H4 (cell line): ENCODE measurements around the gene SELL. TPM values are rescaled to one million over a fixed set of nuclear protein-coding genes. Genes with fewer than 3 reads are reported as not detected.
"Not testable (repeated sequence)": the region's sequence is repeated elsewhere in the genome, so short reads cannot be mapped to it uniquely, and the experiment has no call there.

Experiments
- DNase-seq: peaks from one replicate; pipeline ENCODE4 v3.0.0-alpha.2; 2015; ENCODE audit warnings: low spot score
- total RNA-seq: library from RNA; depleted of rRNA; stranded (reverse); fragments of >200 nt; shearing (Covaris generic); gene quantifications from 2 replicates; pipeline ENCODE4 v1.2.3, GENCODE V29; 2014; rRNA removed

SELL gene
- total RNA-seq, 1 experiment from 2014 or later = 5.0 TPM

GRCh38 chr1:169667699-169668596 is 43.5 kb downstream of the SELL start:
- not testable (repeated sequence) for DNase-seq

- not testable (repeated sequence) for DNase-seq
These were observed 44.2 kb downstream of the SELL start for GRCh38 chr1:169667227-169667639.

GRCh38 chr1:169662680-169663079 is 48.7 kb downstream of the SELL start:
- not testable (repeated sequence) for DNase-seq

GRCh38 chr1:169661066-169661465 is 50.4 kb downstream of the SELL start:
- not testable (repeated sequence) for DNase-seq

GRCh38 chr1:169658777-169659176 is 52.6 kb downstream of the SELL start:
- DNase-seq = not testable (repeated sequence)

GRCh38 chr1:169653873-169654272 is 57.5 kb downstream of the SELL start:
- no peak for DNase-seq

- no peak for DNase-seq
These were observed 60.4 kb downstream of the SELL start for GRCh38 chr1:169651035-169651434.

- no peak for DNase-seq
These were observed 60.9 kb downstream of the SELL start for GRCh38 chr1:169650551-169650950.

- DNase-seq = no peak
These were observed 62.7 kb downstream of the SELL start for GRCh38 chr1:169648709-169649108.

GRCh38 chr1:169648187-169648586 is 63.2 kb downstream of the SELL start:
- DNase-seq = no peak

- no peak for DNase-seq
These were observed 63.9 kb downstream of the SELL start for GRCh38 chr1:169647512-169647911.

GRCh38 chr1:169644297-169644696 is 67.1 kb downstream of the SELL start:
- no peak for DNase-seq

Other genes starting within 250 kb of the SELL start
- 16.0 and 17.3 TPM in 2 replicates for gene SLC19A2, start 225.7 kb downstream of the SELL start, total RNA-seq
- gene F5, start 125.1 kb downstream of the SELL start, total RNA-seq = not detected in 2 replicates
- gene SELP, start 81.5 kb downstream of the SELL start, total RNA-seq = 0.37 and 1.7 TPM in 2 replicates
- gene SELE, start 22.5 kb upstream of the SELL start, total RNA-seq = not detected in 2 replicates
- 8.5 and 15.7 TPM in 2 replicates for gene METTL18, start 83.3 kb upstream of the SELL start, total RNA-seq
- 5.9 and 6.0 TPM in 2 replicates for gene SCYL3, start 182.3 kb upstream of the SELL start, total RNA-seq